ENCODE data around the gene MINK1. TPM values are rescaled to one million over a fixed set of nuclear protein-coding genes. Genes with fewer than 3 reads are reported as not detected.

Gene MINK1
- total RNA-seq, 1 experiment from 2014 or later = 105 TPM

GRCh38 chr17:4941319-4941610, 108.1 kb downstream of the MINK1 start (continued):
- no peak for TF ChIP-seq ARID4B (CRISPR knock-in tag; IDR thresholded peaks at IDR 0.05; ENCODE audit: borderline replicate concordance)
- TF ChIP-seq ZNF396 (CRISPR knock-in tag; IDR thresholded peaks at IDR 0.05; ENCODE audit: borderline replicate concordance) = no peak
- no peak for TF ChIP-seq MLX (CRISPR knock-in tag; IDR thresholded peaks at IDR 0.05)
- TF ChIP-seq SMAD4 (CRISPR knock-in tag; IDR thresholded peaks at IDR 0.05) = no peak
- TF ChIP-seq GRHL2 (CRISPR knock-in tag; IDR thresholded peaks at IDR 0.05; ENCODE audit: insufficient replicate concordance, severe bottlenecking) = no peak
- TF ChIP-seq E2F4 (CRISPR knock-in tag; IDR thresholded peaks at IDR 0.05; ENCODE audit: borderline replicate concordance, low read depth) = no peak
- TF ChIP-seq NR1H2 (CRISPR knock-in tag; IDR thresholded peaks at IDR 0.05) = no peak
- TF ChIP-seq ZBTB43 (CRISPR knock-in tag; IDR thresholded peaks at IDR 0.05) = no peak
- no peak for TF ChIP-seq ZNF281 (CRISPR knock-in tag; IDR thresholded peaks at IDR 0.05)

GRCh38 chr17:4942760-4943508, 109.8 kb downstream of the MINK1 start:
- TF ChIP-seq TEAD4 (CRISPR knock-in tag; IDR thresholded peaks at IDR 0.05) = no peak
- TF ChIP-seq ZMAT4 (CRISPR knock-in tag; IDR thresholded peaks at IDR 0.05) = 0 out of 2 replicates have a peak, but pooled peaks have one; percentile 4
- Mint-ChIP-seq H3K27me3 (ENCODE audit: low read depth) (no peaks in the 10 kb centered on the region), H3K4me1 (peaks cover 43% of the 10 kb centered on the region), H3K27ac (peak overlapping the region; percentile 82), H3K36me3 (peaks cover 54% of the 10 kb centered on the region), H3K4me3 (no peak overlapping the region), H3K9me3 (no peaks in the 10 kb centered on the region)
- DNase-seq (ENCODE audit: low spot score) (no peak), ATAC-seq (no peak)
- POLR2A ChIA-PET = no interaction called here
- CTCF ChIA-PET = no interaction called here

All from WTC11 (cell line).